Measurements from ENCODE around the gene THSD4. TPM values are rescaled to one million over a fixed set of nuclear protein-coding genes. Genes with fewer than 3 reads are reported as not detected.

The THSD4 gene
- total and polyA plus RNA-seq, 7 donors = 1.4 to 7.8 (median 2.2) TPM

DNA sequence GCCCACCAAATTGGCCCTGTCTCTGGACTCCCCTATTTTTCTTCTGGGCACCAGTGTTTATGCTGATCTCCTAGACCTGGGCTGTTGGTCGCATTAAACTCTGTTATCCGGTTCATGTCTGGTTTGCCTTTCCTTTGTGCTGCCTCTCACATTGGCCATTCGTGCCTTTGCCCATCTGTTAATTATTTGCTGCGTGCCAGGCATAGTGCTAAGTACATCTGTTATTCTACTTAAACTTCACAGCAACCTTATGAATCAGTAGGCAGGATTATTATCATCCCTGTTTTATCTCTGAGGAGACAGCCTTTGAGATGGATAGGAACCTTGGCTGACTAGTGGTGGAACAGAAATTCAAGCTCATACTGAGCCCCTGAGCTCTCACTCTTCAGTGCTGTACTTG is 76.0 kb downstream of the THSD4 start:
- Histone ChIP-seq H3K27ac (no peak overlapping the region), H3K36me3 (no peaks in the 10 kb centered on the region), H3K27me3 (no peaks in the 10 kb centered on the region), H3K4me1 (no peaks in the 10 kb centered on the region), H3K9me3 (no peaks in the 10 kb centered on the region), H3K4me3 (no peak overlapping the region)
- no peak for TF ChIP-seq EP300 (IDR thresholded peaks at IDR 0.05)
- WGBS, 2 donors = 82 to 95% methylated on average over 4 of the region's 4 CpGs
- DNase-seq = no peak
- intact Hi-C loops (cut with DNase I) = no loop called here

GRCh38 chr15:71192816-71193215 is 77.5 kb downstream of the THSD4 start:
- no peak for TF ChIP-seq POLR2A (IDR thresholded peaks at IDR 0.05)
- TF ChIP-seq POLR2AphosphoS5 (IDR thresholded peaks at IDR 0.05) = no peak
- no peak for TF ChIP-seq EP300 (IDR thresholded peaks at IDR 0.05)
- TF ChIP-seq, protein P1, sequence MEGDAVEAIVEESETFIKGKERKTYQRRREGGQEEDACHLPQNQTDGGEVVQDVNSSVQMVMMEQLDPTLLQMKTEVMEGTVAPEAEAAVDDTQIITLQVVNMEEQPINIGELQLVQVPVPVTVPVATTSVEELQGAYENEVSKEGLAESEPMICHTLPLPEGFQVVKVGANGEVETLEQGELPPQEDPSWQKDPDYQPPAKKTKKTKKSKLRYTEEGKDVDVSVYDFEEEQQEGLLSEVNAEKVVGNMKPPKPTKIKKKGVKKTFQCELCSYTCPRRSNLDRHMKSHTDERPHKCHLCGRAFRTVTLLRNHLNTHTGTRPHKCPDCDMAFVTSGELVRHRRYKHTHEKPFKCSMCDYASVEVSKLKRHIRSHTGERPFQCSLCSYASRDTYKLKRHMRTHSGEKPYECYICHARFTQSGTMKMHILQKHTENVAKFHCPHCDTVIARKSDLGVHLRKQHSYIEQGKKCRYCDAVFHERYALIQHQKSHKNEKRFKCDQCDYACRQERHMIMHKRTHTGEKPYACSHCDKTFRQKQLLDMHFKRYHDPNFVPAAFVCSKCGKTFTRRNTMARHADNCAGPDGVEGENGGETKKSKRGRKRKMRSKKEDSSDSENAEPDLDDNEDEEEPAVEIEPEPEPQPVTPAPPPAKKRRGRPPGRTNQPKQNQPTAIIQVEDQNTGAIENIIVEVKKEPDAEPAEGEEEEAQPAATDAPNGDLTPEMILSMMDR (IDR thresholded peaks at IDR 0.05) = no peak
- no peak for DNase-seq
- 87 to 93% methylated on average over 7 of the region's 7 CpGs for WGBS, 2 donors

DNA sequence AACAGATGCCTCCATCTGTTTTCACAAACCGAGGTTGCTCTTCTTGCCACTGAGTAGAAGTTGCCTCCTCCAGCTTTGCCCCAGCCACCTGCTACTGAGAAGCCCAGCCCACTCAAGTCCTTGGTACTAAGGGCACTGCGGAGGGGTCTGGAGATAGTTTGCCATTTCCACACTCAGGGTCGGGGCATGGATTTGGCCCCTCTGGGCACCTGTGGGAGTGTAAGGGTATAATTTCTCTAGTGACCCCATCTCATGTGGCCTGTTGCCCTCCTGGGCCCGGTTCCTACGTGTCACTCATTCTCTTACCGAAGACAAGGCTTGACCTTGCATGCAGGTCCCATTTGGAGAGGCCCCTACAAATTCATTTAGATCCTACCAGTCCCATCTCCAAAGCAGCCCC is 79.0 kb downstream of the THSD4 start:
- DNase-seq = no peak
- Histone ChIP-seq H3K36me3 (no peaks in the 10 kb centered on the region), H3K4me1 (no peaks in the 10 kb centered on the region), H3K27ac (no peak overlapping the region), H3K27me3 (no peaks in the 10 kb centered on the region), H3K9me3 (no peaks in the 10 kb centered on the region), H3K4me3 (no peak overlapping the region)
- 77 to 82% methylated on average over 6 of the region's 6 CpGs for WGBS, 2 donors
- TF ChIP-seq POLR2AphosphoS5 (IDR thresholded peaks at IDR 0.05) (no peak), EP300 (IDR thresholded peaks at IDR 0.05) (no peak), POLR2A (IDR thresholded peaks at IDR 0.05) (no peak)
- TF ChIP-seq, protein P1 (IDR thresholded peaks at IDR 0.05) = no peak
- intact Hi-C loops (cut with DNase I) = no loop called here

More at GRCh38 chr15:71192816-71193215, 77.5 kb downstream of the THSD4 start:
- Histone ChIP-seq H3K4me1 (no peaks in the 10 kb centered on the region), H3K4me3 (no peak overlapping the region), H3K36me3 (no peaks in the 10 kb centered on the region), H3K27ac (no peak overlapping the region), H3K27me3 (no peaks in the 10 kb centered on the region), H3K9me3 (no peaks in the 10 kb centered on the region)
- intact Hi-C loops (cut with DNase I) = no loop called here

- WGBS, 2 donors = 86 to 95% methylated on average over 1 of the region's 1 CpG
- no peaks in the 10 kb centered on the region for H3K27me3 ChIP-seq
- no peaks in the 10 kb centered on the region for H3K4me1 ChIP-seq
- intact Hi-C loops (cut with DNase I) = no loop called here
- no peak overlapping the region for H3K4me3 ChIP-seq
- H3K27ac ChIP-seq = no peak overlapping the region
- TF ChIP-seq EP300 (IDR thresholded peaks at IDR 0.05) = no peak
- TF ChIP-seq, protein P1 (IDR thresholded peaks at IDR 0.05) = no peak
- no peak for TF ChIP-seq POLR2A (IDR thresholded peaks at IDR 0.05)
- TF ChIP-seq POLR2AphosphoS5 (IDR thresholded peaks at IDR 0.05) = no peak
- no peaks in the 10 kb centered on the region for H3K36me3 ChIP-seq
- no peak for DNase-seq
- no peaks in the 10 kb centered on the region for H3K9me3 ChIP-seq
These were observed 80.0 kb downstream of the THSD4 start for GRCh38 chr15:71195242-71195641.

GRCh38 chr15:71197620-71198019 is 82.3 kb downstream of the THSD4 start:
- H3K27ac ChIP-seq = no peak overlapping the region
- H3K4me1 ChIP-seq = no peaks in the 10 kb centered on the region
- intact Hi-C loops (cut with DNase I) = no loop called here
- no peak for DNase-seq
- no peak for TF ChIP-seq POLR2AphosphoS5 (IDR thresholded peaks at IDR 0.05)
- no peak for TF ChIP-seq POLR2A (IDR thresholded peaks at IDR 0.05)
- TF ChIP-seq, protein P1 (IDR thresholded peaks at IDR 0.05) = no peak
- TF ChIP-seq EP300 (IDR thresholded peaks at IDR 0.05) = no peak
- no peak overlapping the region for H3K4me3 ChIP-seq
- WGBS, 2 donors = 90 to 97% methylated on average over 3 of the region's 3 CpGs
- no peaks in the 10 kb centered on the region for H3K36me3 ChIP-seq
- no peaks in the 10 kb centered on the region for H3K9me3 ChIP-seq
- no peaks in the 10 kb centered on the region for H3K27me3 ChIP-seq

Data from sigmoid colon (tissue), 7 donors.